ENCODE measurements around the gene TRAM2. TPM values are rescaled to one million over a fixed set of nuclear protein-coding genes. Genes with fewer than 3 reads are reported as not detected.

The TRAM2 gene
- total RNA-seq, 1 donor, result 5.7 TPM

DNA sequence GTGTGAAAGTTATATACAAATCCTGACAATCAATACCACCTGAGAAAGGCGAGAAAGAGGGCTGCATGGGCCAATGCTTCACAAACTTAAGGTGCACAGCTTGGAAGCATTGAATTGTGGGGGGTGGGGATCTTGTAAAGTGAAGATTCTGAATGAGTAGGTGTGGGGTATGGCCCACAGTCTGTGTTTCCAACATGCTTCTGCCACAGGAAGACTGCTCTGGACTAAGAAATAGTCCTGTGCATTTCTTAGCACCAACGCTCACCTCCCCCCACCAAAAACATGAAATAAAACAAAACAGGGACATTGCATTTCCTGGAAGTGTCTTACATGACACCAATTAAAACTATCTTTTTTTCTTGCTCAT, 21.9 kb upstream of the TRAM2 start:
- no peaks in the 10 kb centered on the region for H3K9me3 ChIP-seq (ENCODE audit: low read depth, low read length)
- H3K4me3 ChIP-seq (ENCODE audit: low read length), result no peak overlapping the region
- peaks cover 48% of the 10 kb centered on the region for H3K4me1 ChIP-seq (ENCODE audit: insufficient read depth, low read length)
- H3K27me3 ChIP-seq (ENCODE audit: insufficient read depth, low read length), result no peaks in the 10 kb centered on the region

DNA sequence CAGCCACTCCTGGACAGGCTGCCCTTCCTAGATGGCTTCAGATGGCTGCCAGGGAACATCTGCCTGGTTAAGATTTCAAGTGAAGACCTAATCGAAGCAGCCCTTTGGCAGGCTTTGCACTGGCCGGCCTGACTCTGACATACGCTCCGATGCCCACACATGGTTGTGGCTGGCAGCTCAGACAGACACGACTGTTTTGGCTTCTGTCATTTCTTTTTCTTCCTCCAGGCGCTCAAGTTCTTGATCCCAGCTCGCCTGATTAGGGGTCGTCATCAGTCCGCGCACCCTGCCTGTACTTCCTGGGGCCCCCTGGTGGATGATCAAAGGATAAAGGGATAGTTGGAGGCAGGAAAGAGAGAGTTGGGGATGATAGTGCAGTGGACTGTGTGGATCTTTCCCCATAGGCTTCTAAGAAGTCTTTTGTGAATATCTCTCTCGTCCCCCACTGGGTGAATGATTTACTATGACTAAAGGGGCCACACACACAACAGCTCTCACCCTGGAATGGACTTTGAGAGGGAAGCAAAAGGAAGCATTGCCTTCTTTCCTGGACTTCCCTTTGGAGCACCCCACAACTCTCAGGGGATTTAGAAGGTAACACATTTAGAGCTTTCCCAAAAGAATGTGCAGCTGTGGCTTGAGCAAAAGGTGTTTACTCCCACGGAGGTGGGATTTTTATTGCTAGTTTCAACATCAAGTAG, 21.4 kb upstream of the TRAM2 start:
- Histone ChIP-seq H3K4me3 (ENCODE audit: low read length) (no peak overlapping the region), H3K27me3 (ENCODE audit: insufficient read depth, low read length) (no peaks in the 10 kb centered on the region), H3K9me3 (ENCODE audit: low read depth, low read length) (no peaks in the 10 kb centered on the region), H3K4me1 (ENCODE audit: insufficient read depth, low read length) (peaks cover 48% of the 10 kb centered on the region)

DNA sequence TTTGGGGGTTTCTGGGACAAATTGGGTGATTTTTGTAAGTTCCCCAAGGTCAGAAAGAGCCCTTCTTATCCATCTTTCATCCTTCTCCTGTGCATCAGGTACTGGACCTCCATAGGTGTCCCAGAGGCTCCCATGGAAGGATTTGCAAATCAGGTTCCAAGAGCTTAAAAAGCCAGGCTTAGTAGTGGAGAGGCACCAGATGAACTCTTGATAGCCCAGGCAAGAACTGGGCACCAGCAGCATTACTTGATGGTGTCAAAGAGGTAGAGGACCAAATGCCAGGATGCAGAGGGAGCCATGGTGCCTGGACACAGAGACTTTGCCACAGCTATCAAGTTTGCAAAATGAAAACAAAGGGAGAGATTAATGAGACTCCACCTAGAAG, 20.9 kb upstream of the TRAM2 start:
- Histone ChIP-seq H3K27me3 (ENCODE audit: insufficient read depth, low read length) (no peaks in the 10 kb centered on the region), H3K4me1 (ENCODE audit: insufficient read depth, low read length) (peaks cover 48% of the 10 kb centered on the region), H3K4me3 (ENCODE audit: low read length) (no peak overlapping the region), H3K9me3 (ENCODE audit: low read depth, low read length) (no peaks in the 10 kb centered on the region)

DNA sequence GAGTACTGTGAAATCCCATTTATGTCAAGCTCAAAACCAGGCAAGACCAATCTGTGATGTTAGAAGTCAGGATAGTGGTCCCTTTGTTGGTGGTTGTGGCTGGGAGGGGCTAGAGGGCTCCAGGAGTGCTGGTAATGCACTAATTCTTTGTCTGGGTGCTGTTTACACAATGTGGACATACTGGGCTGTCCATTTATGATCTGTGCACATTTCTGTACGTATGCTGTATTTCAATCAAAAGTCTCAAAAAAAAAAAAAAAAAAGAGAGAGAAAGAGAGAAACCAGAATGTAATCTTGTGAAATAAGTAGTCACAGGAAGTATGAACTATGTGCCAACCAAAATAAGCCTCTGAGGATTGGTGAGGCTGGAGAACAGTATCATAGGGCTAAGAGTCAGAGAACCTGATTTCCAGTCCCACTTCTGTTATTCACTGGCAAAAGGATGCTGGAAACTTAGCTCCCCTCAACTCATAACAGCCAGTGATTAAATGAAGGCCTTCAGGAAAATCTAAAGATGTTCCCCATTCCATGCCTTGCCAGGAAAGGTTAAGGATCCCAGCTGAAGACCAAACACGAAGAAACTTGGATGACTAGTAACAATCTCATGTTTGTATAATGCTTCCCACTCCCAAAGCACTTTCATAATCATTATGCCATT, 19.6 kb upstream of the TRAM2 start:
- Histone ChIP-seq H3K9me3 (ENCODE audit: low read depth, low read length) (no peaks in the 10 kb centered on the region), H3K4me3 (ENCODE audit: low read length) (no peak overlapping the region), H3K27me3 (ENCODE audit: insufficient read depth, low read length) (no peaks in the 10 kb centered on the region), H3K4me1 (ENCODE audit: insufficient read depth, low read length) (peaks cover 48% of the 10 kb centered on the region)

DNA sequence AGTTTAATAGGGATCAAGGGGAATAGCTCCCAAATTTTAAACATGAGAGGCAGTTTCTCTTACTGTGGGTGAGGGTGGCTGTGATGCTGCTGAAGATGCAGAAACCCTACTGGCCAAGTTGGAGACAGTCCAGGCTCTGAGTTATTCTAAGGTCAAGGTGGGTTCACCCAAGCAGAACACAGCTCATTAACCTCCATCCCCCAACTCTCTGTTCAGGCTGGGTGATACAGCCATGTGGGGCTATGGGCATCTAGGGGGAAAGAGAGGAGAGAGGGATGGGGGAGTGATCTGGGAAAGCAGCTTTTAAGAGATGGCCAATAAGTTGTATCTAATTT, 18.9 kb upstream of the TRAM2 start:
- Histone ChIP-seq H3K4me1 (ENCODE audit: insufficient read depth, low read length) (peaks cover 48% of the 10 kb centered on the region), H3K4me3 (ENCODE audit: low read length) (no peak overlapping the region), H3K9me3 (ENCODE audit: low read depth, low read length) (no peaks in the 10 kb centered on the region), H3K27me3 (ENCODE audit: insufficient read depth, low read length) (no peaks in the 10 kb centered on the region)

DNA sequence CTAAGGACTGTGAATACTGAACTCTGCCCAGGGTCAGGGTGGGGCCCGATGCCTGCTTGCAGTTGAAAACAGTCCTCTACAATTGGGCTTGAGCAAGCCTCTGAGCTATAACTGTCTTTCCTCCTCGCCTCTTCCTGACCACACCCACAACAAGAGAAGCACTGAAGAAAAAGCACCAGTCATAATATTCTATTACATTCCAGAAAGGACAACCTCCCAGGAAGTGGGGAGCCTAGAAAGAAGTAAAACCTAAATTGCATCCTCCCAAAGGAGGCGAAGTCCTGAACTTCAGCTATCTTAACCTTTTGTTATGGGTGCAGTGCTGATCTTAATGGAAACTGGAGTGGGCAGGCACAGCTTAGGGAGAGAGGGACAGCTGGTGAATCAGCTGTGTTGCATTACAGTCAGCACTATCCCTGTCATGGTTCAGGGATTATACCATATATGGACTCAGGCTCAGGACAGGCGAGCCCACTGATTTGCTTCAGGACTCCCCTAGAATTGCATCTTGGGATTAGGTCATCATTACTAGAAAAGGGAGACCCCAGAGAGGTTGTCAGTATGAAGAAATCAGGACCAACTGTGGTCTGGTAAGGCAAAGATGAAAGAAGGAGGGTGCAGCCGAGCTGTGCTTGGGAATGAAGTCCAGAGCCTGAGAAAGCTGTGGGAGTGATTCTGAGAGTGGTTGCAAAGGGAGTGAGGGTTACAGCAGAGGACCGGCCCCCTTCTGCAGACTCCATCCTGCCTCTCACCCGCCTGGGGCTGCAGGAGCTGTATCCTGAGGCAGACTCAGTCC, 18.3 kb upstream of the TRAM2 start:
- no peaks in the 10 kb centered on the region for H3K27me3 ChIP-seq (ENCODE audit: insufficient read depth, low read length)
- peaks cover 48% of the 10 kb centered on the region for H3K4me1 ChIP-seq (ENCODE audit: insufficient read depth, low read length)
- no peak overlapping the region for H3K4me3 ChIP-seq (ENCODE audit: low read length)

DNA sequence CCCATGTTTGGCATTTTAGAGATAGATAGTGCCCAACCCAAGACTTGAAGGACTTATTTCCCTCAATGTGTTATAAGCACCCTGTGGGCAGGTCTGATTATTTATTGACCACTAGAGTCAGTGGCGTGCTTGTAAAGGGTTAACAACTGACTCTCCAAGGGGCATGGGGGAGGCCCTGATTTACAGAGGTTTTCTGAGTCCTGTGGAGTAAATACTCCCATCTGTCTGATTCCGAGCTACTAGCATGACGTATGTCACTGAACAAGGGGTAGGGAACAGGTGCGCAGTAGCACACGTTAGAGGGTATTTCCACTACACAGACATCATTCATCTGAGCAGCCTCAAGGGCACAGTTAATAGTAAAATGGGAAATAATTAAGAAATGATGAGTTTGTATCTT, 17.4 kb upstream of the TRAM2 start:
- H3K4me1 ChIP-seq (ENCODE audit: insufficient read depth, low read length), result peaks cover 48% of the 10 kb centered on the region
- H3K4me3 ChIP-seq (ENCODE audit: low read length), result no peak overlapping the region
- no peaks in the 10 kb centered on the region for H3K9me3 ChIP-seq (ENCODE audit: low read depth, low read length)
- no peaks in the 10 kb centered on the region for H3K27me3 ChIP-seq (ENCODE audit: insufficient read depth, low read length)

More for the DNA sequence above, 18.3 kb upstream of the TRAM2 start:
- no peaks in the 10 kb centered on the region for H3K9me3 ChIP-seq (ENCODE audit: low read depth, low read length)

DNA sequence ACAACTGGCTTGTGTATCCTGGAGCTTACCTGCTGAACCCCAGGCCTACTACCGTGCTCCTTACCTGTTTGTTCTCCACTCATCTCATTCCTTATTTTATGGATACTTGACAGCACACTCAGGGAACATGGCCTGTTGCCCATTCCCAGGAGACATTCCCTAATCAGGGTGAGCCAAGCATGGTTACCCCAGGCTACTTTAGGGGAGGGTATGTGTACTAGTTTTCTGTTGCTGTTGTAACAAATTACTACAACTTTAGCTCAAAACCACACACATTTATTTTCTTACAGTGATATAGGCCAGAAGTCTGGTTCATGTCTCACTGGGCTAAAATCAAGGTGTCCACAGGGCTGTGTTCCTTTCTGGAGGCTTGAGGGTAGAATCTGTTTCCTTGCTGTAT, 15.0 kb upstream of the TRAM2 start:
- H3K4me1 ChIP-seq (ENCODE audit: insufficient read depth, low read length), result peaks cover 28% of the 10 kb centered on the region

DNA sequence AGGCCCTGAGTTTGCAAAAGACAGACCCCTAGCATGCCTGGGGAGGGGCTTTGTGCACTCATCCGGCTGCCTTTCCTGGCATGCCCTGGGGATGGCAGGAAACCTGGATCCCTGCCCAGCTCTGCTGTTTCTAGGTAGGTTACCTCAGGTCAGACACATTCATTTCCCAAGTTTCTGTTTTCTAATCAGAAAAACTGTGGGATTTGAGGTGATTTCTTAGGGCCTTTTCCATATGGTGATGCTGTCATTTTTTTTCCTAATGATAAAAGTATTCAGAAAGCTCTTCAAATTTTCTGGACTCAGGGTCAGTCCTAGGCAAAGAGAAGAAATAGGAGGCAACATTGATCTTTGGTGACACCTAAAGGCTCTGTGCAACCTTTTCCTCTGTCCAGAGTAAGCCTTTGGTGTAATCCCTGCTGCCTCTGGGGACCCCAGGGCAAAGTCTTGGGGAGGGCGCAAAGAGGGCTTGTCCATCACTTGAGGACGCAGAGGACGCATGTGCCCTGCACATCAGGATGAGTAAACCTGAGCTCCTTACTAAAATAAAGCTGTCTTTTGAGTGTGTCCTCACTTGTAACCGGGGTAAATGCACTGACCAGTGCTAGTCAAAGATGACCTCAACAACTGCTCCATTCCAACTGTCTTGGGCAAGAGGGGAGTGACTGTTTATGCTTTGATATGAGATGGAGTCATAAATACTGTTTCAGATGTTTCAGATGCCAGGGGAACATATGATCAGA, 13.5 kb upstream of the TRAM2 start:
- Histone ChIP-seq H3K27me3 (ENCODE audit: insufficient read depth, low read length) (no peaks in the 10 kb centered on the region), H3K4me3 (ENCODE audit: low read length) (no peak overlapping the region), H3K4me1 (ENCODE audit: insufficient read depth, low read length) (peaks cover 13% of the 10 kb centered on the region), H3K9me3 (ENCODE audit: low read depth, low read length) (no peaks in the 10 kb centered on the region)

More for the DNA sequence above, 15.0 kb upstream of the TRAM2 start:
- H3K27me3 ChIP-seq (ENCODE audit: insufficient read depth, low read length), result no peaks in the 10 kb centered on the region
- H3K4me3 ChIP-seq (ENCODE audit: low read length), result no peak overlapping the region
- H3K9me3 ChIP-seq (ENCODE audit: low read depth, low read length), result no peaks in the 10 kb centered on the region

DNA sequence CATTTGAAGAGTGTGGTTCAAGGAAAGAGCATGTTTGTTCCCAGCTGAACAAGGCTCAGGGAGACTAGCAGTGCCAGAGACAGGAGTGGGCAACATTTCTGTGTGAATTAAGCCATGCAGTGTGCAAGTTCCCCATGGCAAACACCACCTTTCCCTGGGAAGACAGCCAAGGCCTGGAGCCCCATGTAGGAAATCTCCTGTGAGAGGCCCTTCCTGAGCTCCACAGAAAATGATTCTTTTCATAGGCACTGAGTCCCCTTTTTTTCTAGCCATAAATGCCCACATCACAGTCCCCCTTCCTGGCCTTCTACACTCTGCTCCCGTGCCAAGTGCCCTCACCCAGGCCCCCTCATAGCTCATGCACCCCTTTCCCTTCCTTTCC, 11.8 kb upstream of the TRAM2 start:
- Histone ChIP-seq H3K4me3 (ENCODE audit: low read length) (no peak overlapping the region), H3K27me3 (ENCODE audit: insufficient read depth, low read length) (no peaks in the 10 kb centered on the region), H3K4me1 (ENCODE audit: insufficient read depth, low read length) (no peaks in the 10 kb centered on the region), H3K9me3 (ENCODE audit: low read depth, low read length) (no peaks in the 10 kb centered on the region)

DNA sequence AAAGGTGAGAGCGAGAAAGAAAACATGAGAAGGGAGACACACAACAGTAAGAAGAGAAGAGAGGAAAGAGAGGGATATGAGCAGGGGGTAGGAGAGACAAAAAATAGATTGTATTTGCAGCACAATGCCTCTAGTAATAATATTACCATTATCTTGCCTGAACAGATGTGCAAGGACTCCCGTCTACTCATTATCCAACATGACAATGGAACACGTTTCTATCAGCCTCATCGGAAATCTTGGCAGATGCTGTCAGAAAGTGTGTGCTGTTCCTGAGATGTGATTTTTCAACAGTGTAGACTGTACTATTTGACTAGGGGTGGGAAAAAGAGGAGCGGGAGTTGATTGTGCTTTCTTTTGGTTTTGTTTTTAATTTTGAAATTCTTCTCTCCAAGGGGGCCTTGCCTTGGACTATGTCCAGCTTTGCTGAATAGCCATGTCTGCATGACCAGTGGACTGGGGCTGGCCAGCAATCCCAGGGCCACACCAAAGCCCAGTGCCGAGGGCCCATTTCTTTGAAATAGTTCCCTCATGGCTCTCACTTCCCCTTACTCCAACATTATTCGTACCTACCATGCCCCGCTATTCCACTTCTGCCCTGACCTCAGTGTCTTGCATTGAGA, 11.3 kb upstream of the TRAM2 start:
- H3K4me1 ChIP-seq (ENCODE audit: insufficient read depth, low read length), result no peaks in the 10 kb centered on the region
- no peaks in the 10 kb centered on the region for H3K27me3 ChIP-seq (ENCODE audit: insufficient read depth, low read length)
- H3K9me3 ChIP-seq (ENCODE audit: low read depth, low read length), result no peaks in the 10 kb centered on the region

DNA sequence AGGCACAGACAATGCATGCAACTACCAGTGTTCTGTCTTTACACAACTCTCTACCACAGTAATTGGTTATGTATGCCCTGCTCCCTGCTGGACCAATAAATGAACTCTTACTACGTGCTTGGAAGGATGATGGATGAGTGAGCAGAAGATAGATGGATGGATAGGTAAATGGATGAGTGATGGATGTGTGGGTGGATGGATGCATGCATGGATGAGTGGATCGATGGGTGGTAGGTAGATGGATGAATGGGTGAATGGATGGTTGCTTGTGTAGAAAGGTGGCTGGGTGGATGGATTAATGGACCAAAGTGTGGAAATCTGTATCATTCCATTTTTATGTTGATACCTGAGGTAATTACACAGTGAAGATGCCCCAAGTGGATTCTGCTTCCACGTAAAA, 10.1 kb upstream of the TRAM2 start:
- Histone ChIP-seq H3K4me1 (ENCODE audit: insufficient read depth, low read length) (no peaks in the 10 kb centered on the region), H3K27me3 (ENCODE audit: insufficient read depth, low read length) (no peaks in the 10 kb centered on the region)

More for the DNA sequence above, 11.3 kb upstream of the TRAM2 start:
- H3K4me3 ChIP-seq (ENCODE audit: low read length), result no peak overlapping the region

DNA sequence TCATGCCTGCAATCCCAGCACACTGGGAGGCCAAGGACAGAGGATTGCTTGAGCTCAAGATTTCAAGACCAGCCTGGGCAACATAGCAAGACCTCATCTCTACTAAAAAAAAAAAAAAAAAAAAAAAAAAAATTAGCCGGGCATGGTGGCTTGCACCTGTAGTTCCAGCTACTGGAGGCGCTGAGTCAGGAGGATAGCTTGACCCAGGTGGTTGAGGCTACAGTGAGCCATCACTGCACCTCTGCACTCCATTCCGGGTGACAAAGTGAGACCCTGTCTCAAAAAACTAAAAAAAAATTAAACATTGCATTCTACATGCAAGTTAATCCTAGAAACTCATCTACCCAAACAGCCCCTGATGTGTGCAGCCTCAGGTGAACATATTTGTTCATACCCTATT, 7.3 kb upstream of the TRAM2 start:
- no peaks in the 10 kb centered on the region for H3K4me1 ChIP-seq (ENCODE audit: insufficient read depth, low read length)
- no peaks in the 10 kb centered on the region for H3K9me3 ChIP-seq (ENCODE audit: low read depth, low read length)
- H3K27me3 ChIP-seq (ENCODE audit: insufficient read depth, low read length), result no peaks in the 10 kb centered on the region
- no peak overlapping the region for H3K4me3 ChIP-seq (ENCODE audit: low read length)

More for the DNA sequence above, 10.1 kb upstream of the TRAM2 start:
- Histone ChIP-seq H3K4me3 (ENCODE audit: low read length) (no peak overlapping the region), H3K9me3 (ENCODE audit: low read depth, low read length) (no peaks in the 10 kb centered on the region)

DNA sequence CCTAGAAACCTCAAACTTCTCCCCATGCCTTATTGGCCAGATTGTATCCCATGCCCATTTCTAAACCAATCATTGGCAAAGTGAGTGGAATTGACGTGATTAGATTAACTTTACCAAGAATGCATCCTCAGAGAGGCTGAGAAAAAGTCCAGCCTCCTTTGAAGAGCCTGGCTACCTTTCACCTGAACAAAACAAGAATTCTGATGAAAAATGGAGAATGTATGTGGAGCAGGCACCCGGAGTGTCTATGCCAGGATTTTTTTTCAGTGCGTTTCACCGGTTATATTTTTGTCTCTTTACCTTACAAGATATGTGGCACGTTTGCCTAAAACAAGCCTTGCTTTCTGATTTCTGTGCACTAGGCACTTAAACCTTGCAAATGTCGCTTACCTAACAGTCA, 6.1 kb upstream of the TRAM2 start:
- Histone ChIP-seq H3K4me1 (ENCODE audit: insufficient read depth, low read length) (peaks cover 5% of the 10 kb centered on the region), H3K4me3 (ENCODE audit: low read length) (no peak overlapping the region), H3K9me3 (ENCODE audit: low read depth, low read length) (no peaks in the 10 kb centered on the region), H3K27me3 (ENCODE audit: insufficient read depth, low read length) (no peaks in the 10 kb centered on the region)

DNA sequence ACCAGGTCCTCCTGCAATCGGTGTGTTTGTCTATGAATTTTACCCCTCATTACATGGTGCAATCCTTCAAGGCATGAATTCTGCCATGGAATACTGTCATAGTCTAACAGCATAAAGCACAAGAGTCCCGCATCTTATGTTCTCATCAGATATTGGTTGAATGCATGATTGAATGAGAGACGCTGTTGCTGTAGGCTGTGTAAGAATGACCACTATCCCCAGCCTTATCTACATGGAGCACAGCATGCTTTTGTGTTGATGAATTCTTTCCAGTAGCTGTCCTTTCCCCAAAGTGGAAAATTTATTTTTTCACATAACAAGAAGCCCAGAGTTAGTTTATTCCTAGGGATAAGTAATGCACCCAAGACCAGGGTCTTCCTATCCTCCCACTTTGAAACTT, 5.6 kb upstream of the TRAM2 start:
- Histone ChIP-seq H3K4me3 (ENCODE audit: low read length) (no peak overlapping the region), H3K9me3 (ENCODE audit: low read depth, low read length) (no peaks in the 10 kb centered on the region), H3K27me3 (ENCODE audit: insufficient read depth, low read length) (no peaks in the 10 kb centered on the region), H3K4me1 (ENCODE audit: insufficient read depth, low read length) (peaks cover 8% of the 10 kb centered on the region)
